Fibroblast of pulmonary artery (primary cell): ENCODE data around the gene MOGAT3.
"Not testable (repeated sequence)": the region's sequence is repeated elsewhere in the genome, so short reads cannot be mapped to it uniquely, and the experiment has no call there.

Experiments used
- DNase-seq: peaks from one replicate; pipeline ENCODE4 v3.0.0-alpha.2; 2010; ENCODE audit warnings: low read depth
- H3K4me3 ChIP-seq: replicated peaks from 2 replicates; pipeline ENCODE4 v1.5.1; 2011; ENCODE audit warnings: low read depth, mild to moderate bottlenecking, control low read depth, low read length, moderate library complexity
- TF ChIP-seq, protein P1 (sequence below): IDR thresholded peaks from 2 replicates; pipeline ENCODE4 v1.5.1; 2011; ENCODE audit warnings: mild to moderate bottlenecking, control low read depth, low read length, inconsistent platforms; ENCODE audit errors: missing control alignments

The MOGAT3 gene

DNA sequence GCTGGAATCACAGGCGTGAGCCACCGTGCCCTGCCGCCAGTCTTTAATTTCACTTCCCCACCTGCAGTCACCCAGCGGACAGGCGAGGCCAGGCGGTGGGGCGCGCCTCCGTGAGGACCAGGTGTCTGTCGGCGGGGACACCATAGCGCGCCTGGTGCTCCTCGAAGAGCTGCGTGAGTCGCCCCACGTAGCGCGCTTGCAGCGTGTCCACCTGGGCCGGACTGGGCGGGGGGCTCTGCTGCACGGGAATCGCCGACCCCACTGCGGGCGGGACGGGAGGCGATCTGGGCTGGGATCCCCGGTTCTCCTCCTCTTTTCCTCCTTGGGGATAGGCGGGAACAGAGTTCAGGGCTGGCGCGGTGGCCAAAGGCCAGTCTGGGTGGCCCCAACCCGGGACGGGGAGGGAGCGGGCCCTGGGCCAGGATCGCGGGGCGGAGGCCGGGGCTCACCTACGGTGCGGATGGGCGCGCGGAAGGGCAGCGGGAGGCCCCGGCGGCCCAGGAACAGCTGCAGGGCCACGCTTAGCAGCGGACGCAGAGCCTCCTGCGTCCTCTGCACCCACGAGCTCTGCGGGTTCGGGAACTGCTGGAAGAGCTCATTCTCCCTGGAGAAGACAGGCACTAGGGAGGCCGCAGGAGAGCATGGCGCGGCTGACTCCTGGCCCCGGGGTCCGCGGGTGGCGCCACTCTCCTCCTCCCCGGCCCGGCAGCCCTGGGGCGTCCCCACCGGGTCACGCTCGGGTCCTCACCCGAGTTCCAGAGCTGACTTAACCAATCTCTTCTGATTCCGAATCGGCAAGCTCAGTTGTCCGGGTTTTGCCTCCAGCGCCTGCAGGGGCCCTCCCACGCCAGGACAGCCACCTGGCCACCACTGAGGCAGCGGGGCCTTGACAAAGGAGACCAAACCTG, 1.1 kb upstream of the MOGAT3 start:
- no peak for DNase-seq
- TF ChIP-seq, protein P1, sequence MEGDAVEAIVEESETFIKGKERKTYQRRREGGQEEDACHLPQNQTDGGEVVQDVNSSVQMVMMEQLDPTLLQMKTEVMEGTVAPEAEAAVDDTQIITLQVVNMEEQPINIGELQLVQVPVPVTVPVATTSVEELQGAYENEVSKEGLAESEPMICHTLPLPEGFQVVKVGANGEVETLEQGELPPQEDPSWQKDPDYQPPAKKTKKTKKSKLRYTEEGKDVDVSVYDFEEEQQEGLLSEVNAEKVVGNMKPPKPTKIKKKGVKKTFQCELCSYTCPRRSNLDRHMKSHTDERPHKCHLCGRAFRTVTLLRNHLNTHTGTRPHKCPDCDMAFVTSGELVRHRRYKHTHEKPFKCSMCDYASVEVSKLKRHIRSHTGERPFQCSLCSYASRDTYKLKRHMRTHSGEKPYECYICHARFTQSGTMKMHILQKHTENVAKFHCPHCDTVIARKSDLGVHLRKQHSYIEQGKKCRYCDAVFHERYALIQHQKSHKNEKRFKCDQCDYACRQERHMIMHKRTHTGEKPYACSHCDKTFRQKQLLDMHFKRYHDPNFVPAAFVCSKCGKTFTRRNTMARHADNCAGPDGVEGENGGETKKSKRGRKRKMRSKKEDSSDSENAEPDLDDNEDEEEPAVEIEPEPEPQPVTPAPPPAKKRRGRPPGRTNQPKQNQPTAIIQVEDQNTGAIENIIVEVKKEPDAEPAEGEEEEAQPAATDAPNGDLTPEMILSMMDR, result no peak
- H3K4me3 ChIP-seq, result no peak overlapping the region

DNA sequence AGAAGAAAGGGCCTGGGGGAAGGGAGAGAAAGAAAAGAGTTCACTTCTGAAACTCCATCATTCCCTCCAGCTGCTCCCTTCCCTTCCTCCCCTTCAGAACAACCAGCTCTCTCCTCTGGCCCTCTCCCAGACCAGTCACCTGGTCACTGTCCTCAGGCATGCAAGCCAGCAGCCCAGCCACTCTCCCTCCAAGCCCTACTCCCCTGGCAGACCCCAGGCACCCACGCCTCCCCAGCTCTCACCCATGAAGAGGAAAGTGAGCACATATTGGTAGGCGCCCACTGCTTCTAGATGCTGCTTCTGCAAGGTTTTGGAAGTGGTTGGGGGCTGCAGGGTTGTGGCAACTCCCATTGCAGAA, 353 bp downstream of the MOGAT3 start:
- TF ChIP-seq, protein P1, result no peak
- no peak overlapping the region for H3K4me3 ChIP-seq
- no peak for DNase-seq

DNA sequence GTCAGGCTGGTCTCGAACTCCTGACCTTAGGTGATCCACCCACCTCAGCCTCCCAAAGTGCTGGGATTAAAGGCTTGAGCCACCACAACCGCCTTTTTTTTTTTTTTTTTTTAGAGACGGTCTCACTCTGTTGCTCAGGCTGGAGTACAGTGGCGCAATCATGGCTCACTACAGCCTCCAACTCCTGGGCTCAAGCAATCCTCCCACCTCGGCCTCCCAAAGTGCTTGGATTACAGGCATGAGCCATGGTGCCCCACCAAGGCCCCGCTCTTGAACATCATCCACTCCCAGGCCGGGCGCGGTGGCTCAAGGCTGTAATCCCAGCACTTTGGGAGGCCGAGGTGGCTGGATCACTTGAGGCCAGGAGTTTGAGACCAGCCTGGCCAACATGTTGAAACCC, 1.3 kb downstream of the MOGAT3 start:
- not testable (repeated sequence) for DNase-seq, H3K4me3 ChIP-seq

DNA sequence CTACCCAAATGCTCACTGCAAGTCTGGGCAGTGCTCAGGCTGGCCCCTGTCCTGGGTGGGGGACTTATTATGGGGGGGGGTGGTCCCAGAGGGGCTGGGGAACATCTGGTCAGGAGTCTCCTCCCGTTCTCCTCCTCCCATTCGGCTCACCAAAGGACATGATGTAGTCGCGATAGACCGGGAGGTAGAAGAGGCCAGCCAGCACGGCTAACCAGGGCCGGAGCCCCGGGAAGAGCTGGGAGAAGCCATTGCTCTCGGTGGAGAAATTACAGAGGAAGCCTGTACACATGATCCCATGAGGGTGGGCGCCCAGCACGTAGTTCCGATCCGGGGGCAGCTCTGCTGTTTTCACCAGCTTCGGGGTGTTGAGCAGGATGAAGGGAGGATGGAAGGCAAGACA, 2.4 kb downstream of the MOGAT3 start:
- TF ChIP-seq, protein P1, result no peak
- no peak for DNase-seq
- no peak overlapping the region for H3K4me3 ChIP-seq

DNA sequence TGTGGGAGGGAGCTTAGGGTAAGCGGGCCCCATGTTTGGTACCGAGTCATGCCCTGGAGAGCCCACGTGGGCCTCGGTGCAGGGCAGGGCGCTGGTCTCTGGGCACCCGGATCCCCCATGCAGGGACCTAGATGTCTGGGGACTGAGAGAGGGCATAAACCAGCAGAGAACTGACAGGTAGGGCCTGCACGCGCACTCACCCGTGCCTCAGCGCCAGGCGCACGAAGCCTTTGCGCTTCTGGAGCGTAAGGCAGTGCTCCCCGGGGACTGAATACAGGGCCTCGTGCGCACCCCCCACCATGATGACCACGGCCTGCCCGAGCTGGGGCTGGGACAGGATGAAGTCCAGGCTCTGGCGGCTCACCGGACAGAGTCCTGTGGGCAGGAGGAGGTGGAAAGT, 2.8 kb downstream of the MOGAT3 start:
- no peak overlapping the region for H3K4me3 ChIP-seq
- DNase-seq, result no peak
- TF ChIP-seq, protein P1, result no peak

DNA sequence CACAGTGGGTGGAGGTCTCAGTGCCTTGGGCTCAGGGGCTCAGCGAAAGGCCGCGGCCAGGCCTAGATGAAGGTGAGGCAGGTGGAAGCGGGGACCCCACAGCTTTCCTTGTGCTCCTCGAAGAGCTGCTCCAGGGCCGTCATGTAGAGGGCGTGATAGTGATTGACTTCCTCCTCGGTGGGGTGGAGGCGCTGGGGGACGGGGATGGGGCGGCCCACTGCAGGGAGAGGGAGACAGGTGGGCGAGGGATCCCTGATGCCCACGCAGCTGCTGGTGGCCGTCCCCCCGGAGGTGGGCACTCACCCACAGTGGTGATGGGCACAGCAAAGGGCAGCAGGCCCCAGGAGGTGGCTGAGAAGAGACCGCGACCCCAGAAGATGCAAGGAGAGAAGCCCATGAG, 5.0 kb downstream of the MOGAT3 start:
- no peak for DNase-seq
- H3K4me3 ChIP-seq, result no peak overlapping the region
- TF ChIP-seq, protein P1, result no peak

DNA sequence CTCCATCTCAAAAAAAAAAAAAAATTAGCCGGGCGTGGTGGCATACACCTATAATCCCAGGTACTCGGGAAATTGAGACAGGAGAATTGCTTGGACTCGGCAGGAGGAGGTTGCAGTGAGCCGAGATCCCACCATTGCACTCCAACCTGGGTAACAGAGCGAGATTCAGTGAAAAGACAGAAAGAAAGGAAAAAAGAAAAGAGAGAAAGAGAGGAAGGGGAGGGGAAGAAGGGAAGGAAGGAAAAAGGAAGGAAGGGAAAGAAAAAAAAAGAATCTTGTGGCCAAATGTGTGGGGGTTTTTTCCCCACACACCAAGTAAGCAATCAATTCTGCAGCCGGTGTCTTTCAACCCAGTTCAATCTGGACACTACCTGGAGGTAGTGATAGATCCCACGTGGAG, 11.7 kb downstream of the MOGAT3 start:
- no peak overlapping the region for H3K4me3 ChIP-seq
- no peak for DNase-seq
- TF ChIP-seq, protein P1, result no peak
